Measurements from ENCODE around the gene GPR62. TPM values are rescaled to one million over a fixed set of nuclear protein-coding genes. Genes with fewer than 3 reads are reported as not detected.
"Not testable (repeated sequence)": the region's sequence is repeated elsewhere in the genome, so short reads cannot be mapped to it uniquely, and the experiment has no call there.

GPR62 gene
- total RNA-seq (not detected), polyA plus RNA-seq (not detected)

- H3K9me3 ChIP-seq (ENCODE audit: control insufficient read depth in 1 of 2, low read length in 2 of 2) = no peaks in the 10 kb centered on the region
- H3K27ac Mint-ChIP-seq = no peak within 1 kb of the TSS
- H3K27me3 ChIP-seq (ENCODE audit: insufficient read depth, low read length) = peaks cover 8% of the 10 kb centered on the region
- peaks cover 4 to 11% of the 10 kb centered on the region in 2 donors for H3K36me3 Mint-ChIP-seq
- H3K4me3 Mint-ChIP-seq = peak within 1 kb of the TSS in 7 of 8 donors; percentile 10 to 68 (median 38)
- no peaks in the 10 kb centered on the region for H3K36me3 ChIP-seq (ENCODE audit: insufficient read depth, low read length)
- CTCF ChIA-PET (ENCODE audit: partially characterized antibody) = no interaction called here
- DNase-seq = no peak
- peaks cover 0 to 8% (median 4%) of the 10 kb centered on the region in 4 donors for H3K4me1 Mint-ChIP-seq
- H3K27me3 Mint-ChIP-seq = peaks cover 5 to 12% of the 10 kb centered on the region in 2 donors
- POLR2A ChIA-PET (ENCODE audit: partially characterized antibody) = no interaction called here
- intact Hi-C loops (cut with micrococcal nuclease) = no loop called here
- no peak within 1 kb of the TSS for H3K4me3 ChIP-seq (ENCODE audit: low read length in 2 of 2)
- H3K4me1 ChIP-seq (ENCODE audit: insufficient read depth, low read length) = peaks cover 15% of the 10 kb centered on the region
- no peaks in the 10 kb centered on the region for H3K9me3 Mint-ChIP-seq
- H3K27ac ChIP-seq (ENCODE audit: low read depth, low read length) = no peak within 1 kb of the TSS
Measured at GRCh38 chr3:51955175-51955892, at the start of gene GPR62. TSS of gene GPR62 (plus strand) at chr3:51955381. CDS start at chr3:51955653, 272 bp downstream.

- intact Hi-C loops (cut with micrococcal nuclease) = no loop called here
- Histone ChIP-seq H3K27ac (ENCODE audit: low read depth, low read length) (no peak overlapping the region), H3K4me3 (ENCODE audit: low read length in 2 of 2) (no peak overlapping the region), H3K36me3 (ENCODE audit: insufficient read depth, low read length) (no peaks in the 10 kb centered on the region), H3K4me1 (ENCODE audit: insufficient read depth, low read length) (no peaks in the 10 kb centered on the region), H3K27me3 (ENCODE audit: insufficient read depth, low read length) (peaks cover 4% of the 10 kb centered on the region), H3K9me3 (ENCODE audit: control insufficient read depth in 1 of 2, low read length in 2 of 2) (no peaks in the 10 kb centered on the region)
- DNase-seq = no peak
- peaks cover 2 to 9% of the 10 kb centered on the region in 2 donors for H3K36me3 Mint-ChIP-seq
- H3K27me3 Mint-ChIP-seq = peaks cover 4 to 23% of the 10 kb centered on the region in 2 donors
- CTCF ChIA-PET (ENCODE audit: partially characterized antibody) = no interaction called here
- H3K27ac Mint-ChIP-seq = no peak overlapping the region
- no peaks in the 10 kb centered on the region for H3K4me1 Mint-ChIP-seq
- no peak overlapping the region for H3K4me3 Mint-ChIP-seq
- POLR2A ChIA-PET (ENCODE audit: partially characterized antibody) = no interaction called here
- peaks cover 0 to 46% (median 27%) of the 10 kb centered on the region in 8 donors for H3K9me3 Mint-ChIP-seq
Measured at GRCh38 chr3:51908026-51908425, 47.2 kb upstream of the GPR62 start.

- Histone ChIP-seq H3K4me3 (ENCODE audit: low read length in 2 of 2) (no peak overlapping the region), H3K27ac (ENCODE audit: low read depth, low read length) (no peak overlapping the region), H3K27me3 (ENCODE audit: insufficient read depth, low read length) (no peaks in the 10 kb centered on the region), H3K4me1 (ENCODE audit: insufficient read depth, low read length) (no peaks in the 10 kb centered on the region), H3K36me3 (ENCODE audit: insufficient read depth, low read length) (no peaks in the 10 kb centered on the region), H3K9me3 (ENCODE audit: control insufficient read depth in 1 of 2, low read length in 2 of 2) (no peaks in the 10 kb centered on the region)
- H3K4me1 Mint-ChIP-seq = no peaks in the 10 kb centered on the region
- ChIA-PET CTCF (ENCODE audit: partially characterized antibody) (no interaction called here), POLR2A (ENCODE audit: partially characterized antibody) (no interaction called here)
- no peak overlapping the region for H3K4me3 Mint-ChIP-seq
- peak overlapping the region in 1 of 7 donors; percentile 33 for H3K27ac Mint-ChIP-seq
- intact Hi-C loops (cut with micrococcal nuclease) = no loop called here
- no peaks in the 10 kb centered on the region for H3K36me3 Mint-ChIP-seq
- H3K9me3 Mint-ChIP-seq = no peaks in the 10 kb centered on the region
- peaks cover 4 to 6% of the 10 kb centered on the region in 2 donors for H3K27me3 Mint-ChIP-seq
- DNase-seq = no peak
Measured at GRCh38 chr3:51916418-51916817, 38.8 kb upstream of the GPR62 start.

- Histone ChIP-seq H3K27me3 (ENCODE audit: insufficient read depth, low read length) (no peaks in the 10 kb centered on the region), H3K36me3 (ENCODE audit: insufficient read depth, low read length) (no peaks in the 10 kb centered on the region), H3K27ac (ENCODE audit: low read depth, low read length) (no peak overlapping the region), H3K4me1 (ENCODE audit: insufficient read depth, low read length) (no peaks in the 10 kb centered on the region), H3K4me3 (ENCODE audit: low read length in 2 of 2) (no peak overlapping the region), H3K9me3 (ENCODE audit: control insufficient read depth in 1 of 2, low read length in 2 of 2) (no peaks in the 10 kb centered on the region)
- intact Hi-C loops (cut with micrococcal nuclease) = no loop called here
- ChIA-PET CTCF (ENCODE audit: partially characterized antibody) (no interaction called here), POLR2A (ENCODE audit: partially characterized antibody) (no interaction called here)
- Mint-ChIP-seq H3K27me3 (peaks cover 3 to 6% of the 10 kb centered on the region in 2 donors), H3K36me3 (no peaks in the 10 kb centered on the region), H3K4me3 (no peak overlapping the region), H3K4me1 (no peaks in the 10 kb centered on the region), H3K27ac (no peak overlapping the region), H3K9me3 (no peaks in the 10 kb centered on the region)
- no peak for DNase-seq
Measured at GRCh38 chr3:51921081-51921578, 34.1 kb upstream of the GPR62 start.

- H3K27me3 Mint-ChIP-seq = no peaks in the 10 kb centered on the region
- H3K27ac Mint-ChIP-seq = no peak overlapping the region
- H3K27ac ChIP-seq (ENCODE audit: low read depth, low read length) = no peak overlapping the region
- no peaks in the 10 kb centered on the region for H3K9me3 Mint-ChIP-seq
- H3K9me3 ChIP-seq (ENCODE audit: control insufficient read depth in 1 of 2, low read length in 2 of 2) = no peaks in the 10 kb centered on the region
- H3K4me3 ChIP-seq (ENCODE audit: low read length in 2 of 2) = no peak overlapping the region
- H3K36me3 Mint-ChIP-seq = peaks cover 6 to 11% of the 10 kb centered on the region in 2 donors
- intact Hi-C loops (cut with micrococcal nuclease) = no loop called here
- no peak overlapping the region for H3K4me3 Mint-ChIP-seq
- H3K36me3 ChIP-seq (ENCODE audit: insufficient read depth, low read length) = no peaks in the 10 kb centered on the region
- DNase-seq = no peak
- POLR2A ChIA-PET (ENCODE audit: partially characterized antibody) = no interaction called here
- no peaks in the 10 kb centered on the region for H3K4me1 ChIP-seq (ENCODE audit: insufficient read depth, low read length)
- H3K4me1 Mint-ChIP-seq = no peaks in the 10 kb centered on the region
- CTCF ChIA-PET (ENCODE audit: partially characterized antibody) = no interaction called here
- H3K27me3 ChIP-seq (ENCODE audit: insufficient read depth, low read length) = no peaks in the 10 kb centered on the region
Measured at GRCh38 chr3:51927061-51927977, 27.9 kb upstream of the GPR62 start.

GRCh38 chr3:51928438-51928837, 26.7 kb upstream of the GPR62 start:
- Histone ChIP-seq H3K4me1 (ENCODE audit: insufficient read depth, low read length) (no peaks in the 10 kb centered on the region), H3K4me3 (ENCODE audit: low read length in 2 of 2) (no peak overlapping the region), H3K36me3 (ENCODE audit: insufficient read depth, low read length) (peaks cover 2% of the 10 kb centered on the region), H3K9me3 (ENCODE audit: control insufficient read depth in 1 of 2, low read length in 2 of 2) (no peaks in the 10 kb centered on the region), H3K27ac (ENCODE audit: low read depth, low read length) (no peak overlapping the region), H3K27me3 (ENCODE audit: insufficient read depth, low read length) (no peaks in the 10 kb centered on the region)
- POLR2A ChIA-PET (ENCODE audit: partially characterized antibody) = no interaction called here
- intact Hi-C loops (cut with micrococcal nuclease) = no loop called here
- Mint-ChIP-seq H3K27me3 (no peaks in the 10 kb centered on the region), H3K4me3 (no peak overlapping the region), H3K4me1 (no peaks in the 10 kb centered on the region), H3K27ac (no peak overlapping the region), H3K36me3 (peaks cover 8 to 18% of the 10 kb centered on the region in 2 donors), H3K9me3 (peaks cover 0 to 2% (median 0%) of the 10 kb centered on the region in 8 donors)
- CTCF ChIA-PET (ENCODE audit: partially characterized antibody) = no interaction called here
- no peak for DNase-seq

GRCh38 chr3:51928981-51929380, 26.2 kb upstream of the GPR62 start:
- H3K27me3 ChIP-seq (ENCODE audit: insufficient read depth, low read length); H3K27ac Mint-ChIP-seq; H3K4me3 ChIP-seq (ENCODE audit: low read length in 2 of 2); intact Hi-C loops (cut with micrococcal nuclease); H3K4me3 Mint-ChIP-seq; H3K9me3 ChIP-seq (ENCODE audit: control insufficient read depth in 1 of 2, low read length in 2 of 2); DNase-seq; POLR2A ChIA-PET (ENCODE audit: partially characterized antibody); H3K9me3 Mint-ChIP-seq; H3K27me3 Mint-ChIP-seq; CTCF ChIA-PET (ENCODE audit: partially characterized antibody); H3K27ac ChIP-seq (ENCODE audit: low read depth, low read length); H3K4me1 Mint-ChIP-seq; H3K4me1 ChIP-seq (ENCODE audit: insufficient read depth, low read length); H3K36me3 ChIP-seq (ENCODE audit: insufficient read depth, low read length): not testable (repeated sequence)
- H3K36me3 Mint-ChIP-seq = peaks cover 13 to 23% of the 10 kb centered on the region in 2 donors

Data from CD4-positive, alpha-beta memory T cell (primary cell).